Endothelial cell of umbilical vein (primary cell): Measurements from ENCODE around the gene REEP1. TPM values are rescaled to one million over a fixed set of nuclear protein-coding genes. Genes with fewer than 3 reads are reported as not detected.

Experiments used
- BruUV-seq: library from RNA; stranded (reverse); fragments of 400-500 nt; replicated peaks from 2 replicates; lab custom pipeline; 2021; lab: Mats Ljungman, UMichigan
- CTCF ChIA-PET: fragments of 300-600, 350-600 bp; sonication (Branson Sonifier 250); formaldehyde crosslinking; loops from one replicate; lab custom pipeline; 2021; ENCODE audit warnings: antibody characterized with exemption, inconsistent platforms; lab: Charles Lee
- POLR2A ChIA-PET: fragments of 300-600, 350-600 bp; sonication (Branson Sonifier 250); formaldehyde crosslinking; loops from one replicate; lab custom pipeline; 2021; ENCODE audit warnings: antibody characterized with exemption, inconsistent platforms; lab: Charles Lee
- DNase-seq: peaks from one replicate; pipeline ENCODE4 v3.0.0-alpha.2; 2011; ENCODE audit warnings: low read depth, low spot score
- FAIRE-seq: peaks from 2 replicates; lab custom pipeline; 2011; peaks lifted over from hg19 to GRCh38; lab: Jason Lieb, UNC
- H2AFZ ChIP-seq: 2 replicates; pipeline ENCODE4 v1.6.0; 2012; ENCODE audit warnings: low read depth, low read length, control low read depth, inconsistent platforms
- H3K27ac ChIP-seq: 2 replicates; pipeline ENCODE4 v1.5.1; 2011; ENCODE audit warnings: low read depth, mild to moderate bottlenecking, control low read depth, low read length, moderate library complexity; ENCODE audit not compliant: insufficient read depth
- H3K27me3 ChIP-seq, 2 experiments: 2 replicates each; pipeline versions ENCODE4 v1.6.0 to v1.6.1; 2011; ENCODE audit warnings: low read length in 2 of 2, mixed read lengths in 1 of 2; ENCODE audit not compliant: control insufficient read depth in 2 of 2, insufficient read depth in 2 of 2
- H3K36me3 ChIP-seq, 2 experiments: 2 replicates in 1 of 2; 3 replicates in 1 of 2; pipeline ENCODE4 v1.5.1; 2011; ENCODE audit warnings: low read length in 2 of 2, mild to moderate bottlenecking in 1 of 2, moderate library complexity in 1 of 2; ENCODE audit not compliant: control insufficient read depth in 2 of 2, insufficient read depth in 2 of 2; ENCODE audit errors: extremely low read depth in 1 of 2
- H3K4me1 ChIP-seq: 3 replicates; pipeline ENCODE4 v1.5.1; 2011; ENCODE audit warnings: mild to moderate bottlenecking, low read length; ENCODE audit not compliant: control insufficient read depth, insufficient read depth; ENCODE audit errors: extremely low read depth
- H3K4me2 ChIP-seq: 2 replicates; pipeline ENCODE4 v1.6.1; 2011; ENCODE audit warnings: low read length, control low read depth, mixed read lengths; ENCODE audit not compliant: insufficient read depth
- H3K4me3 ChIP-seq, 3 experiments: fragments of 200-600 bp in 1 of 3; sonication (generic), shearing (Covaris generic) in 1 of 3; replicated peaks in 1 of 3; 2 replicates each; pipeline ENCODE4 v1.5.1; 2011 to 2016; ENCODE audit warnings: control low read depth in 3 of 3, low read length in 3 of 3, mild to moderate bottlenecking in 2 of 3, inconsistent platforms in 1 of 3, low read depth in 1 of 3, moderate library complexity in 1 of 3; ENCODE audit not compliant: insufficient read depth in 1 of 3
- H3K79me2 ChIP-seq: 2 replicates; pipeline ENCODE4 v1.6.0; 2012; ENCODE audit warnings: low read length, inconsistent platforms; ENCODE audit not compliant: control insufficient read depth, insufficient read depth
- H3K9ac ChIP-seq: replicated peaks from 2 replicates; pipeline ENCODE3; 2011; ENCODE audit warnings: low read length, control low read depth; ENCODE audit not compliant: insufficient read depth; ENCODE audit errors: extremely low read depth
- H3K9me1 ChIP-seq: replicated peaks from 3 replicates; pipeline ENCODE4 v1.6.0; 2011; ENCODE audit warnings: mild to moderate bottlenecking, low read length; ENCODE audit not compliant: control insufficient read depth, insufficient read depth; ENCODE audit errors: extremely low read depth
- H3K9me3 ChIP-seq: replicated peaks from 2 replicates; pipeline ENCODE4 v1.5.1; 2012; ENCODE audit warnings: low read length, inconsistent platforms; ENCODE audit not compliant: control insufficient read depth, insufficient read depth
- H4K20me1 ChIP-seq: replicated peaks from 2 replicates; pipeline ENCODE3; 2011; ENCODE audit warnings: mild to moderate bottlenecking, low read length; ENCODE audit not compliant: control insufficient read depth, insufficient read depth; ENCODE audit errors: extremely low read depth
- EZH2 ChIP-seq: IDR thresholded peaks from 2 replicates; pipeline ENCODE4 v1.6.1; 2012; ENCODE audit warnings: borderline replicate concordance, low read depth, mild to moderate bottlenecking, moderate library complexity, low read length, inconsistent platforms; ENCODE audit not compliant: severe bottlenecking
- GATA2 ChIP-seq: IDR thresholded peaks from 2 replicates; pipeline ENCODE4 v1.7.0; 2011; ENCODE audit warnings: low read depth, mild to moderate bottlenecking, moderate library complexity, mixed read lengths, low read length; ENCODE audit not compliant: insufficient read length, insufficient read depth
- JUN ChIP-seq: IDR thresholded peaks from 2 replicates; pipeline ENCODE4 v1.6.1; 2011; ENCODE audit warnings: borderline replicate concordance, low read depth; ENCODE audit not compliant: insufficient read length, insufficient read depth
- MAX ChIP-seq: IDR thresholded peaks from 2 replicates; pipeline ENCODE4 v1.6.1; 2011; ENCODE audit not compliant: insufficient read depth, insufficient read length
- MYC ChIP-seq: IDR thresholded peaks from one replicate; pipeline ENCODE4 v1.6.1; 2011; ENCODE audit warnings: mild to moderate bottlenecking, low read depth, low read length
- POLR2AphosphoS5 ChIP-seq: IDR thresholded peaks from 2 replicates; pipeline ENCODE4 v1.6.1; 2012; ENCODE audit warnings: low read depth, mild to moderate bottlenecking, control low read depth, low read length, moderate library complexity; ENCODE audit not compliant: insufficient read depth
- dilution Hi-C: fragments of 300-500 bp; cut with MboI; formaldehyde crosslinking; loops from one replicate; pipeline ENCODE4 v1.15.0; 2019; ENCODE audit warnings: low sequenced_read_pairs; ENCODE audit not compliant: extremely low pct_ligation_motif_present
- intact Hi-C: fragments of 100-400 bp; cut with micrococcal nuclease; formaldehyde crosslinking; loops from one replicate; pipeline ENCODE4 v1.10.0; 2022
- polyA plus RNA-seq, 4 experiments: library from polyadenylated mRNA; depleted of rRNA in 3 of 4; stranded (reverse) in 3 of 4; unstranded in 1 of 4; fragments of >200 nt; gene quantifications; 2 replicates each; pipeline versions ENCODE4 v1.2.1 to v1.2.3, GENCODE V29; 2011 to 2012; ENCODE audit warnings: missing spikeins in 1 of 4
- total RNA-seq: library from RNA; stranded (reverse); gene quantifications from 2 replicates; pipeline ENCODE4 v1.2.3, GENCODE V29; 2021
- TF ChIP-seq, protein P1 (sequence below), 2 donors: IDR thresholded peaks; 1 replicate in 1 of 2; 2 replicates in 1 of 2; pipeline ENCODE4 v1.5.1; 2011; ENCODE audit warnings: low read length in 2 of 2, mild to moderate bottlenecking in 2 of 2, moderate library complexity in 2 of 2, control low read depth in 1 of 2, inconsistent platforms in 1 of 2, low read depth in 1 of 2; ENCODE audit not compliant: insufficient read depth in 1 of 2; ENCODE audit errors: extremely low read depth in 1 of 2

REEP1 gene
- total and polyA plus RNA-seq, 2 donors (not counting 3 experiments of a cell fraction or from before 2014, with no cell fraction given): 0.11 to 0.53 TPM

DNA sequence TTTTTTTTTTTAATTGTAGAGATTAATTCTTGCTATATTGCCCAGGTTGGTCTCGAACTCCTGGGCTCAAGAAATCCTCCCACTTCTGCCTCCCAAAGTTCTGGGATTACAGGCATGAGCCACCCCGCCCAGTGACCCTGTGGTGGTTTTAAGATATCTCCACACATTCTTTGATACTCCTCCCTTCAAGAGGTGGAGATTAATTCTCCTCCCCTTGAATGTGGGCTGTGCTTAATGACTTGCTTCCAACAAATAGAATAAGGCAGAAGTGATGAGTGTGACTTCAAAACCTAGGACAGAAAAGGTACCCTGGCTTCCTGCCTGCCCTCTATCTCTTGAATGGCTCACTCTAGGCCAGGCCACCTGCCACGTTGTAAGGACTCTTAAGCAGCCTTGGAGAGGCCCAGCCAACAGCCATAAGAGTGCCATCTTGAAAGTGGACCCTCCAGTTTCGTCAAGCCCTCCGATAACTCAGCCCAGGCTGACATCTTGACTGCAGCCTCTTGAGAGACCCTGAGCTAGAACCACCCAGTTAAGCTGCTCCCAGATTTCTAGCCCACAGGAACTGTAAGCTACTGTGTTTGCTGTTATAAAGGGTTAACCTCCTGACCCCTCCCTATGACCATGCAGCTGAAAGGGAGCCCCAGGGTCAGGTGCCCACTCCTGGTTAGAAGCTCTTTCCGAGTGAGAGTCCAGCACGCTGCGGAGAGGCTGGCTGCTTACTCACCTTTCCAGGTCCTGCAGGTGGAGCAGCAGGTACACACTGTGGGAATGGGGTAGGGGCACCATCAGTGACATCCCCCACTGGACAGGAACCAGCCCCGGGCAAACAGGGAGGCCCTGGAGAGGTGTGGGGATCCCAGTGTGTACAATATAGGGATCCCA, 110.5 kb downstream of the REEP1 start:
- FAIRE-seq: no peak
- no peak for TF ChIP-seq EZH2
- no peak for TF ChIP-seq MAX
- TF ChIP-seq, protein P1, sequence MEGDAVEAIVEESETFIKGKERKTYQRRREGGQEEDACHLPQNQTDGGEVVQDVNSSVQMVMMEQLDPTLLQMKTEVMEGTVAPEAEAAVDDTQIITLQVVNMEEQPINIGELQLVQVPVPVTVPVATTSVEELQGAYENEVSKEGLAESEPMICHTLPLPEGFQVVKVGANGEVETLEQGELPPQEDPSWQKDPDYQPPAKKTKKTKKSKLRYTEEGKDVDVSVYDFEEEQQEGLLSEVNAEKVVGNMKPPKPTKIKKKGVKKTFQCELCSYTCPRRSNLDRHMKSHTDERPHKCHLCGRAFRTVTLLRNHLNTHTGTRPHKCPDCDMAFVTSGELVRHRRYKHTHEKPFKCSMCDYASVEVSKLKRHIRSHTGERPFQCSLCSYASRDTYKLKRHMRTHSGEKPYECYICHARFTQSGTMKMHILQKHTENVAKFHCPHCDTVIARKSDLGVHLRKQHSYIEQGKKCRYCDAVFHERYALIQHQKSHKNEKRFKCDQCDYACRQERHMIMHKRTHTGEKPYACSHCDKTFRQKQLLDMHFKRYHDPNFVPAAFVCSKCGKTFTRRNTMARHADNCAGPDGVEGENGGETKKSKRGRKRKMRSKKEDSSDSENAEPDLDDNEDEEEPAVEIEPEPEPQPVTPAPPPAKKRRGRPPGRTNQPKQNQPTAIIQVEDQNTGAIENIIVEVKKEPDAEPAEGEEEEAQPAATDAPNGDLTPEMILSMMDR (IDR thresholded peaks at IDR 0.05; ENCODE audit: extremely low read depth in 1 of 2, insufficient read depth in 1 of 2, low read depth in 1 of 2, low read length in 2 of 2): no peak
- TF ChIP-seq POLR2AphosphoS5: no peak
- TF ChIP-seq MYC: no peak
- no peak for TF ChIP-seq JUN
- TF ChIP-seq GATA2: no peak

More for the DNA sequence above, 110.5 kb downstream of the REEP1 start:
- Histone ChIP-seq H3K9me1 (no peaks in the 10 kb centered on the region), H3K79me2 (no peaks in the 10 kb centered on the region), H4K20me1 (no peaks in the 10 kb centered on the region), H3K27ac (no peak overlapping the region), H3K4me1 (peaks cover 7% of the 10 kb centered on the region), H3K27me3 (no peaks in the 10 kb centered on the region), H3K36me3 (no peaks in the 10 kb centered on the region), H3K4me2 (no peak overlapping the region), H2AFZ (no peak overlapping the region), H3K9me3 (no peaks in the 10 kb centered on the region), H3K4me3 (no peak overlapping the region), H3K9ac (no peak overlapping the region)
- POLR2A ChIA-PET: no interaction called here
- no TSS peak for BruUV-seq
- no peak for DNase-seq
- intact Hi-C loops: no loop called here
- CTCF ChIA-PET: interaction anchor here (1.4 to 1.9 kb wide), 3 partner anchors 19 to 148 kb away, joined by 4 to 9 read pairs (median 5); no protein-coding TSS in a partner anchor
- dilution Hi-C loops: no loop called here
